NCI-H1417 treated with DMSO at 0.1 percent for 48 hours (cell line): ENCODE measurements around the gene LPAR6.

Source experiments
- DNase-seq: peaks from one replicate; lab custom pipeline; 2025; lab: John Stamatoyannopoulos, UW

Gene LPAR6

GRCh38 chr13:48369988-48370387 is 42.9 kb downstream of the LPAR6 start:
- DNase-seq, result no peak
